Upper lobe of left lung (tissue), 4 donors: ENCODE data around the gene CFAP92.

Source experiments
- CTCF ChIP-seq, 6 experiments: fragments of 450-650 bp in 4 of 6; fragments of 200-600 bp in 2 of 6; sonication (generic) in 2 of 6; IDR thresholded peaks; one replicate each; pipeline ENCODE4 v1.5.1; 2016 to 2019; ENCODE audit warnings: antibody characterized with exemption in 6 of 6
- POLR2A ChIP-seq, 4 donors: fragments of 450-650 bp; IDR thresholded peaks; one replicate each; pipeline ENCODE4 v1.5.1; 2016 to 2017; ENCODE audit warnings: antibody characterized with exemption in 4 of 4, mild to moderate bottlenecking in 2 of 4
- POLR2AphosphoS5 ChIP-seq, 2 donors: sonication (generic); formaldehyde crosslinking; IDR thresholded peaks; one replicate each; pipeline ENCODE4 v1.5.1; 2017; ENCODE audit warnings: antibody characterized with exemption in 2 of 2

- TF ChIP-seq CTCF (IDR thresholded peaks at IDR 0.05) = peak in 1 of 6 experiments; percentile 6
- TF ChIP-seq POLR2A (IDR thresholded peaks at IDR 0.05) = no peak
- no peak for TF ChIP-seq POLR2AphosphoS5 (IDR thresholded peaks at IDR 0.05)
Measured at GRCh38 chr3:129016356-129016719, 22.5 kb upstream of the CFAP92 start.
